H9 (cell line): ENCODE results near the gene C17orf58. TPM values are rescaled to one million over a fixed set of nuclear protein-coding genes. Genes with fewer than 3 reads are reported as not detected.
"Not testable (repeated sequence)": the region's sequence is repeated elsewhere in the genome, so short reads cannot be mapped to it uniquely, and the experiment has no call there.

Experiments
- DNase-seq: peaks from one replicate; pipeline ENCODE4 v3.0.0-alpha.2; 2017
- H2AFZ ChIP-seq: one replicate; pipeline ENCODE4 v1.6.1; 2013; ENCODE audit warnings: mild to moderate bottlenecking, low read length, control low read depth, moderate library complexity
- H2AK5ac ChIP-seq: 2 replicates; pipeline ENCODE4 v1.6.1; 2013; ENCODE audit warnings: low read length, control low read depth, mixed read lengths; ENCODE audit not compliant: insufficient read length
- H2BK120ac ChIP-seq: one replicate; pipeline ENCODE4 v1.6.1; 2013; ENCODE audit warnings: low read depth, mild to moderate bottlenecking, low read length, control low read depth, inconsistent platforms; ENCODE audit not compliant: poor library complexity, severe bottlenecking
- H2BK12ac ChIP-seq: 2 replicates; pipeline ENCODE4 v1.6.1; 2013; ENCODE audit warnings: low read length, control low read depth, mixed read lengths, low read depth; ENCODE audit not compliant: insufficient read length
- H2BK15ac ChIP-seq: 2 replicates; pipeline ENCODE4 v1.6.1; 2013; ENCODE audit warnings: low read depth, low read length, control low read depth
- H2BK20ac ChIP-seq: one replicate; pipeline ENCODE4 v1.6.1; 2013; ENCODE audit warnings: low read depth, mild to moderate bottlenecking, low read length, control low read depth, inconsistent platforms; ENCODE audit not compliant: poor library complexity, severe bottlenecking
- H2BK5ac ChIP-seq: 2 replicates; pipeline ENCODE4 v1.6.1; 2013; ENCODE audit warnings: low read length, control low read depth, mixed read lengths; ENCODE audit not compliant: insufficient read length
- H3K14ac ChIP-seq: 2 replicates; pipeline ENCODE4 v1.6.1; 2013; ENCODE audit warnings: low read length, control low read depth; ENCODE audit not compliant: insufficient read depth
- H3K18ac ChIP-seq: 2 replicates; pipeline ENCODE4 v1.6.1; 2013; ENCODE audit warnings: low read depth, mild to moderate bottlenecking, mixed read lengths, low read length, control low read depth; ENCODE audit not compliant: insufficient read length
- H3K23ac ChIP-seq: 2 replicates; pipeline ENCODE4 v1.6.1; 2013; ENCODE audit warnings: low read length, control low read depth, mixed read lengths, low read depth; ENCODE audit not compliant: insufficient read length
- H3K23me2 ChIP-seq: 2 replicates; pipeline ENCODE4 v1.6.1; 2013; ENCODE audit warnings: low read depth, mild to moderate bottlenecking, mixed read lengths, low read length, control low read depth; ENCODE audit not compliant: insufficient read length, poor library complexity, severe bottlenecking
- H3K27ac ChIP-seq: 2 replicates; pipeline ENCODE4 v1.5.1; 2013; ENCODE audit warnings: low read length, control low read depth, mixed read lengths, low read depth; ENCODE audit not compliant: insufficient read length
- H3K27me3 ChIP-seq: 2 replicates; pipeline ENCODE4 v1.6.1; 2013; ENCODE audit warnings: low read length, control low read depth, inconsistent platforms; ENCODE audit not compliant: insufficient read depth
- H3K4ac ChIP-seq: 2 replicates; pipeline ENCODE4 v1.6.1; 2013; ENCODE audit warnings: low read depth, mild to moderate bottlenecking, control low read depth, inconsistent platforms, low read length, moderate library complexity
- H3K4me1 ChIP-seq: 2 replicates; pipeline ENCODE4 v1.6.1; 2013; ENCODE audit warnings: low read length, control low read depth, inconsistent platforms; ENCODE audit not compliant: insufficient read depth
- H3K4me2 ChIP-seq: 2 replicates; pipeline ENCODE4 v1.6.1; 2013; ENCODE audit warnings: low read length, control low read depth, mixed read lengths; ENCODE audit not compliant: insufficient read length, insufficient read depth
- H3K56ac ChIP-seq: 2 replicates; pipeline ENCODE4 v1.6.1; 2013; ENCODE audit warnings: low read depth, mild to moderate bottlenecking, mixed read lengths, low read length, control low read depth; ENCODE audit not compliant: insufficient read length
- H3K79me1 ChIP-seq: 2 replicates; pipeline ENCODE4 v1.6.1; 2013; ENCODE audit warnings: low read depth, mild to moderate bottlenecking, moderate library complexity, low read length, control low read depth, inconsistent platforms; ENCODE audit not compliant: insufficient read depth, poor library complexity, severe bottlenecking
- H3K79me2 ChIP-seq: 2 replicates; pipeline ENCODE4 v1.6.1; 2013; ENCODE audit warnings: low read length, control low read depth, inconsistent platforms; ENCODE audit not compliant: insufficient read depth
- H3K9ac ChIP-seq: 2 replicates; pipeline ENCODE4 v1.6.1; 2013; ENCODE audit warnings: low read length, control low read depth, mixed read lengths; ENCODE audit not compliant: insufficient read length; ENCODE audit errors: extremely low read depth
- H3K9me3 ChIP-seq: one replicate; pipeline ENCODE4 v1.6.1; 2013; ENCODE audit warnings: low read depth, low read length, inconsistent platforms; ENCODE audit not compliant: control insufficient read depth
- H3T11ph ChIP-seq: one replicate; pipeline ENCODE4 v1.6.1; 2013; ENCODE audit warnings: mild to moderate bottlenecking, low read length, control low read depth, inconsistent platforms
- H4K20me1 ChIP-seq: one replicate; pipeline ENCODE4 v1.6.1; 2013; ENCODE audit not compliant: control insufficient read depth, insufficient read length, insufficient read depth
- H4K5ac ChIP-seq: 2 replicates; pipeline ENCODE4 v1.6.1; 2013; ENCODE audit warnings: low read depth, mild to moderate bottlenecking, mixed read lengths, low read length, control low read depth; ENCODE audit not compliant: insufficient read length
- H4K8ac ChIP-seq: replicated peaks from 2 replicates; pipeline ENCODE4 v1.6.1; 2013; ENCODE audit warnings: low read length, control low read depth, mixed read lengths, low read depth; ENCODE audit not compliant: insufficient read length
- H4K91ac ChIP-seq: 2 replicates; pipeline ENCODE4 v1.6.1; 2013; ENCODE audit warnings: low read depth, mild to moderate bottlenecking, moderate library complexity, mixed read lengths, low read length, control low read depth; ENCODE audit not compliant: insufficient read length
- H3K27ac Mint-ChIP-seq, 3 experiments: 2 replicates in 2 of 3; 3 replicates in 1 of 3; pipeline ENCODE4 v1.8.0; 2020 to 2021; ENCODE audit warnings: mixed read lengths in 3 of 3, mild to moderate bottlenecking in 1 of 3, moderate library complexity in 1 of 3
- H3K27me3 Mint-ChIP-seq: 2 replicates; pipeline ENCODE4 v1.8.0; 2021; ENCODE audit warnings: low read depth, mild to moderate bottlenecking, moderate library complexity, mixed read lengths
- H3K36me3 Mint-ChIP-seq, 3 experiments: 2 replicates in 2 of 3; 3 replicates in 1 of 3; pipeline ENCODE4 v1.8.0; 2020 to 2021; ENCODE audit warnings: low read depth in 3 of 3, mixed read lengths in 3 of 3; ENCODE audit not compliant: insufficient read depth in 1 of 3
- H3K4me1 Mint-ChIP-seq, 2 experiments: 2 replicates each; pipeline ENCODE4 v1.8.0; 2020; ENCODE audit warnings: mixed read lengths in 2 of 2
- H3K4me3 Mint-ChIP-seq, 2 experiments: 2 replicates in 1 of 2; 3 replicates in 1 of 2; pipeline ENCODE4 v1.8.0; 2020 to 2021; ENCODE audit warnings: mild to moderate bottlenecking in 2 of 2, mixed read lengths in 2 of 2, moderate library complexity in 1 of 2
- H3K9me3 Mint-ChIP-seq, 2 experiments: 2 replicates in 1 of 2; 3 replicates in 1 of 2; pipeline ENCODE4 v1.8.0; 2020; ENCODE audit warnings: mild to moderate bottlenecking in 2 of 2, mixed read lengths in 2 of 2, moderate library complexity in 1 of 2
- CTCF ChIP-seq: fragments of 200-600 bp; sonication (generic); conservative IDR thresholded peaks from 3 replicates; pipeline ENCODE4 v1.8.0; 2021; ENCODE audit warnings: antibody characterized with exemption, mild to moderate bottlenecking
- WGBS: extraction: QIAGEN DNeasy Blood & Tissue Kit; methylation state at CpG from one replicate; pipeline ENCODE4 v1.1.7; 2013; ENCODE audit warnings: missing lambda C conversion rate, low lambda C conversion rate, mixed read lengths; ENCODE audit not compliant: insufficient read length; ENCODE audit errors: extremely low coverage; 5-methylcytosine and 5-hydroxymethylcytosine counted together
- total RNA-seq: library from RNA; stranded (reverse); gene quantifications from 2 replicates; pipeline ENCODE4 v1.2.1, GENCODE V29; 2021

The C17orf58 gene
- total RNA-seq, 1 experiment from 2014 or later, result 12.3 TPM

- no peak for DNase-seq
- Mint-ChIP-seq H3K9me3 (no peaks in the 10 kb centered on the region), H3K27me3 (no peaks in the 10 kb centered on the region), H3K4me1 (peaks cover 4 to 7% of the 10 kb centered on the region in 2 experiments), H3K27ac (peak overlapping the region in 2 of 3 experiments; percentile 77 to 79; a peak in 5 of 7 replicates), H3K36me3 (peaks cover 6 to 34% (median 21%) of the 10 kb centered on the region in 3 experiments), H3K4me3 (no peak overlapping the region)
- Histone ChIP-seq H3K14ac (no peak overlapping the region), H4K8ac (no peak overlapping the region), H3K56ac (no peak overlapping the region), H3K23me2 (no peaks in the 10 kb centered on the region), H4K20me1 (no peaks in the 10 kb centered on the region), H2BK12ac (no peak overlapping the region), H4K91ac (no peak overlapping the region), H3K4me1 (peaks cover under 1% of the 10 kb centered on the region; the same call in 1 of the 2 replicates), H2BK15ac (no peak overlapping the region), H3K27me3 (no peaks in the 10 kb centered on the region), H3K4me2 (no peak overlapping the region), H3K9ac (no peak overlapping the region), H3K79me1 (no peaks in the 10 kb centered on the region), H3K23ac (no peak overlapping the region), H3K4ac (no peak overlapping the region), H3T11ph (no peak overlapping the region), H2AFZ (no peak overlapping the region), H3K9me3 (no peaks in the 10 kb centered on the region), H2AK5ac (no peak overlapping the region), H2BK5ac (no peak overlapping the region), H2BK20ac (no peak overlapping the region), H4K5ac (no peak overlapping the region), H2BK120ac (no peak overlapping the region), H3K79me2 (no peaks in the 10 kb centered on the region), H3K27ac (no peak overlapping the region), H3K18ac (no peak overlapping the region)
- WGBS, result no CpG with 5 or more reads among the region's 2 CpGs
- no peak for TF ChIP-seq CTCF
Measured at GRCh38 chr17:67980456-67980855, 15.8 kb downstream of the C17orf58 start.

- not testable (repeated sequence) for H3K9ac ChIP-seq, H3K79me1 ChIP-seq, H3K18ac ChIP-seq, H3K79me2 ChIP-seq, H4K8ac ChIP-seq, H3K27me3 ChIP-seq, H3K27ac ChIP-seq, H3K23ac ChIP-seq, H3K56ac ChIP-seq, H4K5ac ChIP-seq, H2BK12ac ChIP-seq, H3K23me2 ChIP-seq, H3T11ph ChIP-seq, H4K91ac ChIP-seq, H2AFZ ChIP-seq, H2BK15ac ChIP-seq, H4K20me1 ChIP-seq, H3K9me3 Mint-ChIP-seq, DNase-seq, H3K9me3 ChIP-seq, H2BK20ac ChIP-seq, H3K4me2 ChIP-seq, H3K27me3 Mint-ChIP-seq, H3K14ac ChIP-seq, H2BK5ac ChIP-seq, H3K4ac ChIP-seq, H3K4me1 ChIP-seq, H2BK120ac ChIP-seq
- peak overlapping the region in 2 of 3 experiments; percentile 63 to 98; a peak in 3 of 7 replicates for H3K27ac Mint-ChIP-seq
- no CpG with 5 or more reads among the region's 6 CpGs for WGBS
- H3K4me1 Mint-ChIP-seq, result peaks cover 24 to 26% of the 10 kb centered on the region in 2 experiments
- H3K36me3 Mint-ChIP-seq, result peaks cover 14 to 36% (median 30%) of the 10 kb centered on the region in 3 experiments
- H3K4me3 Mint-ChIP-seq, result 0 out of 5 replicates have a peak overlapping the region, but pooled peaks of 1 of the 2 experiments have one; percentile 35
- H2AK5ac ChIP-seq, result peak overlapping the region; percentile 33
Measured at GRCh38 chr17:67976306-67976705, 20.0 kb downstream of the C17orf58 start.
